NCI-H1048 (cell line): Measurements from ENCODE around the gene CTNND1.
"Not testable (repeated sequence)": the region's sequence is repeated elsewhere in the genome, so short reads cannot be mapped to it uniquely, and the experiment has no call there.

ENCODE experiments used
- DNase-seq: peaks from one replicate; lab custom pipeline; 2025; lab: John Stamatoyannopoulos, UW

CTNND1 gene

DNA sequence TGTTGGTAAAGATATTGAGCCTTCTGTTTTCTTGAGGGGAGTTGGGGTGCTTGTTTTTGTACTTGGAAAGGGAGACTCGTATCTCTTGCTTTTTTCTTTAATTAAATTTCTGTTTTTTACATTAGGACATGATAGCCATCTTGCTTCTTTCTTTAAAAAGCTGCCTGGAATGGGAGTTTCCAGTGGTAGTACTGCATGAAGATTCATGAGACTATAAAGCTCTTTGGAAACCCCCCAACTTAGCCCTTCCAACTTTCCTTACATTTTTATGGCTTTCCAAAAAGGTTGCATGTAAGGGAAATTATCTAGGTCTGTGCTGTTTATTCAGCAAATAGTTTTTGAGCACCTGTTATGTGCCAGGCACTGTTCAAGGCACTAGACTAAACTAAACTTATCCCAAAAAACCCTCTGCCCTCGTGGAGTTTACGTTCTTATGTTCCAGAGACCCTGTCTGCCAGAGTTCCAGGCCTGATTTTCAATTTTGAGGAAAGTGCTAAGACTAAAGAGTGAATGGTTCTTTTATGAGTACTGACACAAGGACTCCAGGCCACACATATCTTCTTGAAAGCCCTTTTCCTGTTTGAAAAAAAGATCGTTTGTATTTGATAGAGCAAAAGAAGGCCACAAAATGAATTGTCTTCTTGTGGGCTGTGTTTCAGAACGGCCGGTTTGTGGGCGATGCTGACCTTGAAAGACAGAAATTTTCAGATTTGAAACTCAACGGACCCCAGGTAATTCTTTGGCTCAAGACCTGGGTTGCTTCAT, 31.9 kb downstream of the CTNND1 start:
- DNase-seq: no peak

DNA sequence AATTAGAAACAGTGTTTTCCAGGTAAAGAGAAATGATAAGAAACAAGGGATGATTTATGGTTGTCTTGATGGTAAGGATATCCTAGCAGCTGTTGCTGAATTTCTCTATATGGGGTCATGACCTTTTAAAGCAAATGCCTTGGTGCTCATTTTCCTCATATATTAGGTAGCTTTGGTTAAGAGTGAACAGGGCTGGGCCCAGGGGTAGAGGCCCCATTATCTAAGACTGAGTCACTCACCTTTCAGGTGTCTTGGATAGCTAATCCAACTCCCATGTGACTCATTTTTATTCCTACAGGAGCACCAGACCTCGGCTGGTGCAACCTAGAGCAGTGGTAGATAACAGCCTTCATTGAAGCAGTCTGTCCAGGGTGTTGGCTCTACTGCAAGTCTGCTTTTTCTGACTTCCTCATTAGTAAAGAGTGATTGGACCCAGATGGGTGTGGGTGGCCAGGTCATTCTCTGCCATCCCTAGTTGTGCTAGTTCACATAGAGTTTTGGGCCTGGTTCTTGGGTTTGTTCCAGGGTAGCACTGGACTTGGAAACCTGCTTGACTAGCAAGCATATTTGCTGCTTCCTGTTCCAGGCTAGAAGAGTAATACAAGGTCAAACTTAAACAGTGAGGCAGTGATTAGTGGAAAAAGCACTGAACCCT, 37.4 kb downstream of the CTNND1 start:
- no peak for DNase-seq

DNA sequence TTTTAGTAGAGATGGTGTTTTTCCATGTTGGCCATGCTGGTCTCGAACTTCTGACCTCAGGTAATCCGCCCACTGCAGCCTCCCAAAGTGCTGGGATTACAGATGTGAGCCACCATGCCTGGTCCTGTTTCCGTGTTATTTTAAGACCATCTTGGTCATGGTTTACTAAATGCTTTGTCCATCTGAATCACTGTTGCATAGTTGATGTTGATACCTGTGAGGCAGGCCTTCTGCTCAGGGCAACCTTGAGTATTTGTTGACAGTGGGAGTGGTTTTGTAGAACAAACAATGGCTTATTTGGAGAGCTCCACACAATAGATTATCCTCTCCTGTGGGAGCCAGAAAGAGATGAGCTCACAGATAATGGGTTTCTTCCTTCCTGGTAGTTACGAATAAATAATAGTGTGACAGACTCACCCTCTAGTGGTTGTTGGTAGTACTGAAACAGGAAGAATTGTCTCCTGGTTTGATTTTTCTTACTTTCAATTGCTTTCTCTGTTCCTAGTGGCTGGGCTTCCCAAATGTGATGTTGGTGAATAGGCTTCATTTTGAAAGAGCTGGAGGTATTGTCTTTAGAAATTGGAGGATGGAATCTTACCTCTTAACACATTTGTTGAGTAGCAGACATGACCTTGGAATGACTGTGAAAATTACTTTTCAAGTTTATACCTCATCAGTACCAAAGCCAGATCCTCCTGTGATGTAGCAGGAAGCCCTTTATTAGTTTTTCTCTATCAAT, 39.0 kb downstream of the CTNND1 start:
- DNase-seq: peak; percentile 61

DNA sequence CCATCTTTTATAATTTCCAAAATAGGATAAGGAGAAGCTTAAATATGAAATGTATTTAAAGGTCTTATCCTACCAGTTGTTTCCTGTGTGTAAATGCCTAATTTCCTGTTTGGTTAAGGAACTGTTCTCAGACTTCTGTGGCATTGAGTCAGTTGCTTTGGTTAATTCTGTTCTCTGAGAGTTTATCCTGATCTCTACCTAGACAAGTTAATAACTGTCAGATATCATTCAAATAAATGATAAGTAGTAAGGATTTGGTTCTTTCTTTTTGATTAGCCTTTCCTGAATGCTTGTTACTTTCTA, 39.5 kb downstream of the CTNND1 start:
- no peak for DNase-seq

DNA sequence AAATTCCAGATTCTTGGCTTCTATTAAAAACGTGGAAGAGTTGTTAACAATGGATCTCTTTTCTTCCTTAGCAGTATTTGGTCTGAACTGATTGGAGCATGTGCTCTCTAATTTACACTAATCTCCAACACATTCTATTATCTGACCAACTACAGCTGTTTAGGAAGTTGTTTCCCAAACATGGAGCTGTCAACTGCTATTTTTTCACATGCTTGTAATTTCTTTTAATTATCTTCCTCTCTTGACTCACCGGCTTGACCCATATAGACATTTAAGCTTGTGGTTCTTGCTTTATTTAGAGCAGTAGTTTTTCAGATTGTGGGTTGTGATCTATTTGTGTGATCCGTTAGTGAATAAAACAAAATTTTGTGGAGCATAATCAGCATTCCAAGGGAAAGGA, 40.8 kb downstream of the CTNND1 start:
- no peak for DNase-seq

DNA sequence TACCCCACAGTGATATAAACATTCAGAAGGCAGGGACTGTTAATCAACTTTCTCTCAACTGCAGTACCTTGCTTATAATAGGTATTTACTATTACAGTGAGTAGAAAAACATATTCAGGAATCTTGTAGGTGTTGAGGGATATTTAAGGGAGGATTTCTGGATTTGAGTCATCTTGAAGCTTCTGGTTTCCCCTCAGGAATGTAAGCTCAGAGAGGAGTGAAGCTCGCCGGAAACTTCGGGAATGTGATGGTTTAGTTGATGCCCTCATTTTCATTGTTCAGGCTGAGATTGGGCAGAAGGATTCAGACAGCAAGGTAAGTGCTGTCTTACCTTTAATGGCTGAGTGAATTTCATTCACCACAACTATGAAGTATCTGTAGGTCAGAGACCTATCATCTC, 42.9 kb downstream of the CTNND1 start:
- DNase-seq: no peak

DNA sequence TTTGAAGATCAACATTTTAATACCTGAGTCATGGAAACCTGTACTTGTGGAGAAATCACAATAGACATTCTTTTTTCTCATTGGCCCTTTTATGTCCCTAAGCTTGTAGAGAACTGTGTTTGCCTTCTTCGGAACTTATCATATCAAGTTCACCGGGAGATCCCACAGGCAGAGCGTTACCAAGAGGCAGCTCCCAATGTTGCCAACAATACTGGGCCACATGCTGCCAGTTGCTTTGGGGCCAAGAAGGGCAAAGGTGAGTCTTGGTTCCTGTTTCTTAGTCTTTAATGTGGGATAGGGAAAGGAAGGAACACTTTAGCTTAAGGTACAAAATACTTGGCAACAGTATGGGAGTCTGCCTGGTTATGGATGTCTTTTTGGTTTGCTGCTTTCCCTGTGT, 44.2 kb downstream of the CTNND1 start:
- DNase-seq: no peak

DNA sequence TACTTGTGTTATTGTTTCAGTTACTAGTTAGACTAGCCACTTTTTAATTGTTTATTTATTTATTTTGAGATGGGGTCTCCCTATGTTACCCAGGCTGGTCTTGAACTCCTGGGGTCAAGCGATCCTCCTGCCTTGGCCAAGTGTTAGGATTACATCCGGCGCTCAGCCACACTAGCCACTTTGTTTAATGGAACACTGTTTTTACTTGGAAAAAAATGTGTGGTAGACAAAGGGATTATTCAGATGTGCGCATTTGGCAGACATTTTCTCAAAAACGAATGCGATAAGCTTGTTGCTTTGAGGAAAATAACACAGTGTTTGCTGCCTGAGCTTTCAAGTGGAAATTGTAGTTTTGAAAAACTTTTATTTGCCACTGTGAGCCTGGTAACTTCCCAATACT, 51.0 kb downstream of the CTNND1 start:
- no peak for DNase-seq

DNA sequence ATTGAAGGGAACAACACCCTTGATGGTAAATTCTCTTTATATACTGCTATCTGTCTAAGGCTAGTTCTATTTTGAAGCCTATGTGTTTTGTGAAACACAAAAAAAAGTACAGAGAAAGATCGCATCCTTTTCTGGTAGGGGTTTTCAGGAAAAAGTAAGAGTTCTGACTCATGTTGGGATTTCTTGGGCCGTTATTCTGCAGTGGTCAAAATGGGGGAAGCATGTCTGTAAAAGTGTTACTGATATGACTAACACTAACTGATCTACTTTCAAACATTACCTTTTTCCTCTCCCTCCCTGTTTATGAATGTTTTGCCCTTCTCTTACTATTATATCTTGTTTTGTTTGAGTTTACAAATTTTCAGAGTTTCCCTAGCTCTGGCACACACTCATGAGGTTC, 53.9 kb downstream of the CTNND1 start:
- DNase-seq: no peak

DNA sequence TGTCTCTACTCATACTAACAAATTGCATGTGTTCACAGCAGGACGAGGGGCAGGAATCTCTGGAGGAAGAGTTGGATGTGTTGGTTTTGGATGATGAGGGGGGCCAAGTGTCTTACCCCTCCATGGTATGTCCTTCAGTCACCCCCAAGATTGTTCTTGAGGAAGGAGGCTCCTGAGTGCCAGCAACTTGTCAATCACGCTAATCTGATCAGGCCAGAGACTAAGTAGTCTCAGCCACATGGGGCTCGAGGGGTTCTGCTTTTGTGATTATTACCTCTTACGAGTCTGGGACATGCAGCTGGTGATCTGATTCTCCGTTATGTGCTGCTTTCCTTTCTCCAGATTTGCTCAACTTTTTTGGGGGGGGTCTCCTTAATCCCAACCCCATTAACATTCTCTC, 54.3 kb downstream of the CTNND1 start:
- DNase-seq: no peak

DNA sequence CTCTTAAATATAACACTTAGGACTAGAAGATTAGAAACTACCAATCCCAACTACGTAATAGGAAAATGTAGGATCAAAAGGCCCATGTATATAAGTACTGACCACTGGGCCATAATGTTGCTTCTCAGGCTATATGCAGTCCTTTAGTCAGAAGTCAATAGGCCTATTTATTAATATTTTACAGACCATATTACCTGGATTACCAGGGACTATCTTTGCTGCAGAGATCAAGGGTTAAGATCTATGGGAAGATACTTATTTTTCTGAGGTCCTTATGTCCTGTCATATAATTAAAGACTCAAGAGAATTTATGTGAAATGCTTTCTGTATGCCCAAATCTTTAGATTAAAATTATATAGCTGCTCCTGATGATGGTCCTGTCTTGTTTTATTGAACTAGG, 57.2 kb downstream of the CTNND1 start:
- no peak for DNase-seq

DNA sequence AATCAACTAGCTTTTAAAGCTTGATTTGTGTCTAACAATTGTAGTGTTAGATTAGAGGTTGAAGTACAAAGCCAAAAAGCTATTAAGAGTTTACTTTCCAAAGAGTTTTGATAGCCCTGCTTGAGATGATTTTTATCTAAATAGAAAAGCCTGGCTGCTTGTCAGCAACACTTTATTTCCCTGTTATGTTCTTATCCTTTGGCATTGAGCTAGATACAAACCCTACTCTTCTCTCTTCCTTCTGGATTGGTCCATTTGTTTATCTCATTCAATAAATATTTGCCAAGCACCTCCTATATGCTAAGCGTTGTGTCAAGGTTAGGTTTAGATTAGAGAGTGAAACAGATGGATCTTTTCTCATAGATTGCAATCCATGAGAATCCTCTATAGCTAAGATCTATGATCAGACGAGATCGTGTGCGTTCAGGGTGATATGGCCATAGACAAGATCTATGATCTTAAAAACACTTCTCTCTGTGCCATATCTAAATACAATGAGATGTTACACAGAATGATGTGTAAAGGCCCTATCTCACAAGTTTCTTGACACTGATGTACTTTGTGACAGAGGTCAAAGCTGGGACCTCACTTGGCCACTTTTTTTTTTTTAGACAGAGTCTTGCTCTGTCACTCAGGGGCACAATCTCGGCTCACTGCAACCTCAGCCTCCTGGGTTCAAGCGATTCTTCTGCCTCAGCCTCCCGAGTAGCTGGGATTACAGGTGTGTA, 57.8 kb downstream of the CTNND1 start:
- DNase-seq: no peak

DNA sequence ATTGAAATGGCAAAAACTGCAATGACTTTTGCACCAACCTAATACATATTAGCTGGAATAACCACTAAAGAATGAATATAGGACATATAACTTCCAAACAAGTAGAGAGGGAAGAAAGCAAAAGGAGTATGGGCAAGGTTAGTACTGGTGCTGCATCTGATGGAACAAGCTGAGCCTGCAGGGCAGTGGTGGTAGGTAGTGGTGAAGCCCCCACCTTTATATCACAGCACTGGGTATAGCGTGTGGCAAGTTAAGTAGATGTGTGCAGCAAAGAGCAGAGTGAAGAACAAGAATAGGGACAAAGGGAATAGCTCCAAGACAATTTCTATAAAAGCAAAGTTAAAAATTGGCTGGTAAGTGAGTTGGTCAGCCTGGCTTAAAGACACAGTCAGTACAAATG, 62.3 kb downstream of the CTNND1 start:
- DNase-seq: no peak

DNA sequence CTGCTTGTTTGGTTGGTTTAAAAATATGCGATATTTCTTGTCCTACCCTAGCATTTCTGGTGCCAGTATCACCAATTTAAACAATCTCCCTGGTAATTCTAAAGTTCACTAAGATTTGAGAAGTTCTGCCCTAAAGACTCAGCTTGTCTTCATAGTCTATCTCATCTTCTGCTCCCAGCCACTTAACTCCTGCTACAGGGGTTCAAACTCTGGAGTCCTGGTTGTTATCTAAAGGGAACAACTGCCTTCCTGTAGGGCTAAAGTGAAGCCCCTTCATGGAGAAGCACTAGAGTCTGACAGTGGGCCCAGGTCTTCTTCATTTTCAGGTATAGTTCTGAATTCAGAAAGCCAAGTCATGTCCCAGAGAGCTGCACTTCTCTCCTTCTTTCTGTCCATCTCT, 73.2 kb downstream of the CTNND1 start:
- no peak for DNase-seq

DNA sequence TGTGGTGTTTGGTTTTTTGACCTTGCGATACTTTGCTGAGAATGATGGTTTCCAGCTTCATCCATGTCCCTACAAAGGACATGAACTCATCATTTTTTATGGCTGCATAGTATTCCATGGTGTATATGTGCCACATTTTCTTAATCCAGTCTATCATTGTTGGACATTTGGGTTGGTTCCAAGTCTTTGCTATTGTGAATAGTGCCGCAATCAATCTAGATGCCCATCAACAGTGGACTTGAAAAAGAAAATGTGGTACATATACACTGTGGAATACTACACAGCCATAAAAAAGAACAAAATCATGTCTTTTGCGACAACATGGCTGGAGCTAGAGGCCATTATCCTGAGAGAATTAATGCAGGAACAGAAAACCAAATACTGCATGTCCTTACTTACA, 77.0 kb downstream of the CTNND1 start:
- DNase-seq: not testable (repeated sequence)

DNA sequence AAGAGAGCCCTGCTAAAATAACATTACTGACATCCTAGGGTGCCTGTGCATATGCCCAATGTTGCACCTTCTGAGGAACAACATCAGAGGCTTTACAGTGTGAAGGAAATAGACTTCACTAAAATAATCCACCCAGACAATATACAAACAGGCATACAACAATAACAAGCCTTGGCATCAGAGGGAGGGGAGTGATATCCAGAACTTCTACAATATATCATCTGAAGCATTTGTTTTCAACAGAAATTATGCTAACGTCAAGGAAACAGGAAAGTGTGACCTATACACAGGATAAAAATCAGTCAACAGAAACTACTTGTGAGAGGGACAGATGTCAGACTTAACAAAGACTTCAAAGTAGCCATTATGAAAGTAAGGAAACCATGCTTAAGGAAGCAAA, 81.3 kb downstream of the CTNND1 start:
- no peak for DNase-seq

DNA sequence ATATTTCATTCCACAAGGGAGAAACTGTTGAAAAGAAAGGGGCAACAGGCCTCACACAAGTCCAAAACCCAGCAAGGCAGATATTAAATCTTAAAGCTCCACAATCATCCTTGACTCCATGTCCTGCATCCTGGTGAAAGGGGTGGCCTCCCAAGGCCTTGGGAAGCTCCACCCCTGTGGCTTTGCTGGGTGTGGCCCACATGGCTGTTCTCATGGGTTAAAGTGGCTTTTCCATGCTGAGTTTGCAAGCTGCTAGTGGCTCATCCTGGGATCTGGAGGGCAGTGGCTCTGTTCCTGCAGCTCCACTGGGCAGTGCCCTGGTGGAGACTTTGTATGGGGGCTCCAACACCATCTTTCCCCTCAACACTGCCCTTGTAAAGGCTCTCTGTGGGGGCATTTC, 106.4 kb downstream of the CTNND1 start:
- DNase-seq: no peak

DNA sequence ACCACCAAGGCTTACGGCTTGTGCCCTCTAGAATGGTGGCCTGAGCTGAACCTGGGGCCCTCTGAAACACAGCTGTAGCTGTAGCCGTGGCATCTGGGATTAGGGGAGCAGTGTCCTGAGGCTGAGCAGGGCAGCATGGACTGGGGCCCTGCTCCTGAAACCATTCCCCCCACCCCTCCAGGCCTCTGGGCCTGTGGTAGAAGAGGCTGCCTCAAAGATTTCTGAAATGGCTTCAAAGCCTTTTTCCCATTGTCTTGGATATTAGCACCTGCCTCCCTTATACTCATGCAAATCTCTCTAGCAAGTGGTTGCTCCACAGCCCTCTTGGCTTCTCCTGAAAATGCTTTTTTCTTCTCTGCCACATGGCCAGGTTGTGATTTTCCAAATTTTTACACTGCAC, 106.9 kb downstream of the CTNND1 start:
- DNase-seq: no peak
